GM12878 (cell line): ENCODE data around the gene SPRED2. TPM values are rescaled to one million over a fixed set of nuclear protein-coding genes. Genes with fewer than 3 reads are reported as not detected.

ENCODE experiments used
- ATAC-seq: fragments of 200-7000 bp; cut with Tn5 transposase; 3 replicates; pipeline ENCODE4 v1.9.1; 2020; ENCODE audit warnings: mild to moderate bottlenecking, moderate library complexity
- BruUV-seq: library from RNA; stranded (reverse); fragments of 400-500 nt; replicated peaks from 2 replicates; lab custom pipeline; 2021; lab: Mats Ljungman, UMichigan
- CTCF ChIA-PET: fragments of 300-600 bp; sonication (Branson Sonifier 250); formaldehyde crosslinking; extraction: SDS; loops from one replicate; lab custom pipeline; 2021; ENCODE audit warnings: inconsistent platforms; lab: Yijun Ruan, JAX
- POLR2A ChIA-PET: fragments of 350-600 bp; formaldehyde crosslinking; extraction: SDS; loops from one replicate; lab custom pipeline; 2021; ENCODE audit warnings: inconsistent platforms; lab: Charles Lee
- RAD21 ChIA-PET: fragments of 300-600 bp; sonication (Branson Sonifier 250); formaldehyde crosslinking; loops from one replicate; lab custom pipeline; 2023; ENCODE audit warnings: antibody characterized with exemption; ENCODE audit not compliant: unreplicated experiment; lab: Charles Lee
- SMC1A ChIA-PET: fragments of 300-600 bp; sonication (Branson Sonifier 250); formaldehyde crosslinking; loops from one replicate; lab custom pipeline; 2023; ENCODE audit not compliant: unreplicated experiment, uncharacterized antibody; lab: Charles Lee
- DNase-seq: peaks from one replicate; pipeline ENCODE4 v3.0.0-alpha.2; 2011; ENCODE audit warnings: low read depth, low spot score
- FAIRE-seq: peaks from 3 replicates; lab custom pipeline; 2011; peaks lifted over from hg19 to GRCh38; lab: Jason Lieb, UNC
- H2AFZ ChIP-seq: 2 replicates; pipeline ENCODE4 v1.6.0; 2011; ENCODE audit warnings: low read depth, low read length, control low read depth; ENCODE audit not compliant: control insufficient read depth
- H3K27ac ChIP-seq: 2 replicates; pipeline ENCODE4 v1.5.1; 2011; ENCODE audit warnings: control low read depth; ENCODE audit not compliant: control insufficient read depth, insufficient read depth
- H3K27me3 ChIP-seq, 2 experiments: replicated peaks in 1 of 2; 2 replicates each; pipeline versions ENCODE4 v1.6.0 to v1.6.1; 2011; ENCODE audit warnings: low read length in 1 of 2; ENCODE audit not compliant: control insufficient read depth in 2 of 2, insufficient read depth in 2 of 2
- H3K36me3 ChIP-seq, 2 experiments: 2 replicates each; pipeline ENCODE4 v1.5.1; 2011; ENCODE audit warnings: low read length in 1 of 2; ENCODE audit not compliant: control insufficient read depth in 2 of 2, insufficient read depth in 2 of 2
- H3K4me1 ChIP-seq: 2 replicates; pipeline ENCODE4 v1.6.1; 2011; ENCODE audit warnings: mild to moderate bottlenecking, low read length, moderate library complexity, mixed read lengths; ENCODE audit not compliant: control insufficient read depth, insufficient read depth
- H3K4me2 ChIP-seq: 2 replicates; pipeline ENCODE4 v1.6.0; 2011; ENCODE audit warnings: control low read depth; ENCODE audit not compliant: control insufficient read depth, insufficient read depth
- H3K4me3 ChIP-seq: fragments of 200-600 bp; sonication (generic); 2 replicates; pipeline ENCODE4 v1.5.1; 2016
- H3K79me2 ChIP-seq: 2 replicates; pipeline ENCODE4 v1.6.0; 2011; ENCODE audit warnings: low read length; ENCODE audit not compliant: control insufficient read depth, insufficient read depth
- H3K9ac ChIP-seq: 2 replicates; pipeline ENCODE4 v1.8.0; 2011; ENCODE audit warnings: low read length, control low read depth, mixed read lengths; ENCODE audit not compliant: control insufficient read depth, insufficient read depth
- H3K9me3 ChIP-seq: replicated peaks from 3 replicates; pipeline ENCODE4 v1.5.1; 2011; ENCODE audit warnings: mild to moderate bottlenecking, low read length; ENCODE audit not compliant: control insufficient read depth, insufficient read depth
- H4K20me1 ChIP-seq: 2 replicates; pipeline ENCODE4 v1.6.0; 2011; ENCODE audit not compliant: control insufficient read depth, insufficient read depth
- BCLAF1 ChIP-seq: fragments of 450-650 bp; IDR thresholded peaks from 2 replicates; pipeline ENCODE4 v1.6.1; 2017; ENCODE audit warnings: antibody characterized with exemption, mild to moderate bottlenecking, moderate library complexity
- BMI1 ChIP-seq: fragments of 450-650 bp; IDR thresholded peaks from 2 replicates; pipeline ENCODE4 v1.6.1; 2016; ENCODE audit warnings: mild to moderate bottlenecking, moderate library complexity, borderline replicate concordance
- CBFB ChIP-seq: IDR thresholded peaks from 2 replicates; pipeline ENCODE4 v1.6.1; 2016; ENCODE audit warnings: antibody characterized with exemption, low read depth
- CHD4 ChIP-seq: fragments of 200-600 bp; sonication (generic); IDR thresholded peaks from 2 replicates; pipeline ENCODE4 v1.6.1; 2016; ENCODE audit warnings: mild to moderate bottlenecking
- CREM ChIP-seq: IDR thresholded peaks from 2 replicates; pipeline ENCODE4 v1.6.1; 2014; ENCODE audit warnings: antibody characterized with exemption, low read depth
- DPF2 ChIP-seq: fragments of 450-650 bp; IDR thresholded peaks from 2 replicates; pipeline ENCODE4 v1.6.1; 2017; ENCODE audit warnings: mild to moderate bottlenecking
- EGR1 ChIP-seq, 2 experiments: IDR thresholded peaks; 1 replicate in 1 of 2; 2 replicates in 1 of 2; pipeline ENCODE4 v1.6.1; 2011 to 2012; ENCODE audit warnings: low read depth in 2 of 2, low read length in 2 of 2, borderline replicate concordance in 1 of 2, mild to moderate bottlenecking in 1 of 2, moderate library complexity in 1 of 2
- EZH2 ChIP-seq: IDR thresholded peaks from 2 replicates; pipeline ENCODE4 v1.6.1; 2012; ENCODE audit warnings: low read depth, mild to moderate bottlenecking, control low read depth, inconsistent platforms, low read length, borderline replicate concordance; ENCODE audit not compliant: control insufficient read depth
- MEF2B ChIP-seq: fragments of 450-650 bp; IDR thresholded peaks from 2 replicates; pipeline ENCODE4 v1.6.1; 2018; ENCODE audit warnings: mild to moderate bottlenecking, moderate library complexity; ENCODE audit not compliant: partially characterized antibody, poor library complexity, severe bottlenecking
- NBN ChIP-seq: fragments of 450-650 bp; IDR thresholded peaks from 2 replicates; pipeline ENCODE4 v1.6.1; 2016
- NFYB ChIP-seq: IDR thresholded peaks from 2 replicates; pipeline ENCODE4 v1.6.1; 2011; ENCODE audit warnings: low read depth, mild to moderate bottlenecking, low read length, improper control_type of control experiment, moderate library complexity; ENCODE audit not compliant: insufficient read depth
- NR2C1 ChIP-seq: fragments of 450-650 bp; IDR thresholded peaks from 2 replicates; pipeline ENCODE4 v1.6.1; 2017; ENCODE audit warnings: antibody characterized with exemption, mild to moderate bottlenecking, moderate library complexity
- NR2F1 ChIP-seq: fragments of 450-650 bp; conservative IDR thresholded peaks from 2 replicates; pipeline ENCODE4 v1.6.1; 2017; ENCODE audit warnings: mild to moderate bottlenecking
- PAX5 ChIP-seq: IDR thresholded peaks from 2 replicates; pipeline ENCODE4 v1.6.1; 2011; ENCODE audit warnings: low read depth, low read length, borderline replicate concordance
- RAD51 ChIP-seq: fragments of 450-650 bp; IDR thresholded peaks from 2 replicates; pipeline ENCODE4 v1.6.1; 2016; ENCODE audit warnings: moderate library complexity, mild to moderate bottlenecking, inconsistent platforms
- RBBP5 ChIP-seq: fragments of 200-600 bp; sonication (generic); conservative IDR thresholded peaks from 2 replicates; pipeline ENCODE4 v1.6.1; 2016
- SMAD5 ChIP-seq: IDR thresholded peaks from 2 replicates; pipeline ENCODE4 v1.6.1; 2016; ENCODE audit warnings: antibody characterized with exemption, low read depth
- SMARCA5 ChIP-seq: fragments of 450-650 bp; IDR thresholded peaks from 2 replicates; pipeline ENCODE4 v1.6.1; 2017; ENCODE audit warnings: mild to moderate bottlenecking
- SP1 ChIP-seq: IDR thresholded peaks from one replicate; pipeline ENCODE4 v1.6.1; 2011; ENCODE audit warnings: low read depth, low read length
- YY1 ChIP-seq: IDR thresholded peaks from 2 replicates; pipeline ENCODE4 v1.6.1; 2011; ENCODE audit warnings: low read depth, mild to moderate bottlenecking, low read length
- ZNF217 ChIP-seq: fragments of 450-650 bp; IDR thresholded peaks from 2 replicates; pipeline ENCODE4 v1.6.1; 2017; ENCODE audit warnings: antibody characterized with exemption, mild to moderate bottlenecking
- WGBS: methylation state at CpG from one replicate; pipeline ENCODE4 v1.1.6; 2016; ENCODE audit warnings: low lambda C conversion rate; ENCODE audit not compliant: insufficient replicate concordance, insufficient coverage; ENCODE audit errors: missing lambda C conversion rate; 5-methylcytosine and 5-hydroxymethylcytosine counted together
- in situ Hi-C: fragments of 300-500 bp; cut with MboI; formaldehyde crosslinking; loops from 9 replicates; pipeline ENCODE4 v1.14.3; 2018; ENCODE audit warnings: mixed read lengths
- intact Hi-C: fragments of 100-400 bp; cut with micrococcal nuclease; formaldehyde crosslinking; loops from one replicate; pipeline ENCODE4 v1.14.2; 2022; ENCODE audit not compliant: unreplicated experiment
- polyA plus RNA-seq, 11 experiments: library from polyadenylated mRNA; depleted of rRNA in 4 of 11; unstranded in 6 of 11; stranded (reverse) in 5 of 11; fragments of >200 nt; fragmentation: Nextera tagmentation in 4 of 11; fragmentation: Illumina TruSeq in 1 of 11; extraction: Ambion mirVana in 4 of 11; extraction: Trizol in 1 of 11; gene quantifications; 1 replicate in 1 of 11; 2 replicates in 10 of 11; pipeline versions ENCODE4 v1.2.1 to v1.2.3, GENCODE V29; 2011 to 2016; ENCODE audit warnings: inconsistent platforms in 2 of 11, missing spikeins in 2 of 11, low read depth in 1 of 11
- total RNA-seq, 4 experiments: library from RNA; depleted of rRNA in 3 of 4; stranded (reverse); fragments of >200 nt in 3 of 4; fragmentation: Illumina TruSeq in 1 of 4; extraction: Trizol in 1 of 4; gene quantifications; 2 replicates each; pipeline versions ENCODE4 v1.2.1 to v1.2.3, GENCODE V29; 2013 to 2021

Gene SPRED2
- total and polyA plus RNA-seq, 10 of the 15 experiments (the other 5 are each of a cell fraction or from before 2014, with no cell fraction given): 3.0 to 23.9 (median 9.7) TPM

- ChIA-PET CTCF (interaction anchor here (0.7 to 4.3 kb wide), 13 partner anchors 9 to 293 kb away, joined by 3 to 31 read pairs (median 3); no protein-coding TSS in a partner anchor), SMC1A (interaction anchor here (0.5 to 6.6 kb wide), 24 partner anchors 13 to 94 kb away, joined by 3 to 142 read pairs (median 6); no protein-coding TSS in a partner anchor), POLR2A (interaction anchor here (0.7 to 1.8 kb wide), 7 partner anchors 13 to 75 kb away, joined by 3 to 7 read pairs (median 4); partner anchors contain the start of gene SPRED2), RAD21 (interaction anchor here (0.9 to 4.9 kb wide), 16 partner anchors 10 to 79 kb away, joined by 3 to 28 read pairs (median 6); partner anchors contain the start of gene SPRED2)
- Histone ChIP-seq H3K4me3 (0 out of 2 replicates have a peak overlapping the region, but pooled peaks have one; percentile 38), H3K36me3 (no peaks in the 10 kb centered on the region), H3K9ac (peak overlapping the region; percentile 28), H3K9me3 (no peaks in the 10 kb centered on the region), H3K79me2 (no peaks in the 10 kb centered on the region; the same call in 1 of the 2 replicates), H4K20me1 (no peaks in the 10 kb centered on the region), H3K27me3 (no peaks in the 10 kb centered on the region), H3K4me2 (peak overlapping the region; percentile 87), H3K27ac (peak overlapping the region; percentile 75), H3K4me1 (peaks cover 41% of the 10 kb centered on the region), H2AFZ (peak overlapping the region; percentile 49)
- ATAC-seq (peak; percentile 75), FAIRE-seq (peak; percentile 35), DNase-seq (no peak)
- in situ Hi-C loops: no loop called here
- WGBS: 18% methylated on average over 9 of the region's 9 CpGs
- BruUV-seq: no TSS peak
- intact Hi-C loops: no loop called here
- TF ChIP-seq PAX5: no peak
- TF ChIP-seq NR2F1: peak; percentile 93
- TF ChIP-seq NFYB: no peak
- peak; percentile 26; the same call in 1 of the 2 replicates for TF ChIP-seq SMARCA5
- TF ChIP-seq CREM: no peak
- peak; percentile 76; the same call in 1 of the 2 replicates for TF ChIP-seq CBFB
- TF ChIP-seq RBBP5: no peak
- TF ChIP-seq MEF2B: no peak
- peak; percentile 48; the same call in 1 of the 2 replicates for TF ChIP-seq DPF2
- no peak for TF ChIP-seq EZH2
- no peak for TF ChIP-seq EGR1 (IDR thresholded peaks at IDR 0.05; ENCODE audit: borderline replicate concordance in 1 of 2, low read depth in 2 of 2, low read length in 2 of 2)
- TF ChIP-seq ZNF217: no peak
- no peak for TF ChIP-seq SP1
- TF ChIP-seq SMAD5: no peak
- TF ChIP-seq YY1: peak; percentile 33; the same call in 1 of the 2 replicates
- no peak for TF ChIP-seq BMI1
- no peak for TF ChIP-seq CHD4
- TF ChIP-seq NBN: no peak
- TF ChIP-seq BCLAF1: no peak
- TF ChIP-seq NR2C1: peak; percentile 39; the same call in 1 of the 2 replicates
- peak; percentile 21; the same call in 1 of the 2 replicates for TF ChIP-seq RAD51
These were observed 75.1 kb downstream of the SPRED2 start for GRCh38 chr2:65357095-65357958.
